MM.1S (cell line): ENCODE measurements around the gene JADE2.

Experiments used
- DNase-seq: peaks from one replicate; pipeline ENCODE4 v3.0.0-alpha.2; 2015
- H2AFZ ChIP-seq: fragments of 300-600 bp; sonication (generic); 2 replicates; pipeline ENCODE4 v1.6.0; 2016; ENCODE audit warnings: antibody characterized with exemption, low read length
- H3F3A ChIP-seq: fragments of 300-600 bp; sonication (generic); 2 replicates; pipeline ENCODE4 v1.6.1; 2016; ENCODE audit warnings: mild to moderate bottlenecking, antibody characterized with exemption, low read length, moderate library complexity, mixed read lengths; ENCODE audit not compliant: insufficient read depth
- H3K27ac ChIP-seq: fragments of 300-600 bp; sonication (generic); 2 replicates; pipeline ENCODE4 v1.5.1; 2016; ENCODE audit warnings: mild to moderate bottlenecking, low read length
- H3K27me3 ChIP-seq: fragments of 300-600 bp; sonication (generic); replicated peaks from 2 replicates; pipeline ENCODE4 v1.6.0; 2016; ENCODE audit warnings: low read length; ENCODE audit not compliant: insufficient read depth
- H3K36me3 ChIP-seq: fragments of 300-600 bp; sonication (generic); replicated peaks from 2 replicates; pipeline ENCODE4 v1.6.1; 2016; ENCODE audit warnings: mild to moderate bottlenecking, low read length, mixed read lengths; ENCODE audit not compliant: insufficient read depth
- H3K4me1 ChIP-seq: fragments of 300-600 bp; sonication (generic); 2 replicates; pipeline ENCODE4 v1.6.1; 2016; ENCODE audit warnings: low read length, mixed read lengths
- H3K4me2 ChIP-seq: fragments of 300-600 bp; sonication (generic); 2 replicates; pipeline ENCODE4 v1.6.0; 2016; ENCODE audit warnings: low read depth, low read length
- H3K4me3 ChIP-seq: fragments of 300-600 bp; sonication (generic); 2 replicates; pipeline ENCODE4 v1.5.1; 2016; ENCODE audit warnings: low read length, mixed read lengths
- H3K79me2 ChIP-seq: fragments of 300-600 bp; sonication (generic); 2 replicates; pipeline ENCODE4 v1.6.1; 2016; ENCODE audit warnings: mixed run types, low read length, mixed read lengths
- H3K9ac ChIP-seq: fragments of 300-600 bp; sonication (generic); 2 replicates; pipeline ENCODE4 v1.6.1; 2016; ENCODE audit warnings: low read length, mixed read lengths
- H3K9me2 ChIP-seq: fragments of 300-600 bp; sonication (generic); replicated peaks from 2 replicates; pipeline ENCODE4 v1.6.1; 2016; ENCODE audit warnings: mild to moderate bottlenecking, low read length, mixed read lengths; ENCODE audit not compliant: insufficient read depth
- H3K9me3 ChIP-seq: fragments of 300-600 bp; sonication (generic); replicated peaks from 2 replicates; pipeline ENCODE4 v1.6.1; 2016; ENCODE audit warnings: mild to moderate bottlenecking, low read length, mixed read lengths; ENCODE audit not compliant: insufficient read depth
- H4K20me1 ChIP-seq: fragments of 300-600 bp; sonication (generic); 2 replicates; pipeline ENCODE4 v1.6.1; 2016; ENCODE audit warnings: mild to moderate bottlenecking, low read length, moderate library complexity, mixed read lengths; ENCODE audit not compliant: insufficient read depth
- CTCF ChIP-seq: fragments of 300-600 bp; sonication (generic); IDR thresholded peaks from 2 replicates; pipeline ENCODE4 v1.5.1; 2016; ENCODE audit warnings: antibody characterized with exemption, low read length, mixed read lengths
- EZH2 ChIP-seq: fragments of 300-600 bp; sonication (generic); optimal IDR thresholded peaks from 2 replicates; pipeline ENCODE3; 2017; ENCODE audit warnings: low read depth, mild to moderate bottlenecking, antibody characterized with exemption, low read length, mixed read lengths
- EZH2phosphoT487 ChIP-seq: fragments of 300-600 bp; sonication (generic); IDR thresholded peaks from 2 replicates; pipeline ENCODE4 v1.6.1; 2018; ENCODE audit warnings: antibody characterized with exemption, low read length

The JADE2 gene

GRCh38 chr5:134608555-134608954 lies 83.1 kb downstream of the JADE2 start:
- no peaks in the 10 kb centered on the region for H4K20me1 ChIP-seq
- no peaks in the 10 kb centered on the region for H3K9me3 ChIP-seq
- DNase-seq, result peak; percentile 26
- TF ChIP-seq EZH2 (no peak), CTCF (no peak), EZH2phosphoT487 (no peak)
- no peak overlapping the region for H3K9ac ChIP-seq
- no peak overlapping the region for H3K4me3 ChIP-seq
- peaks cover 11% of the 10 kb centered on the region for H3K79me2 ChIP-seq
- peaks cover 8% of the 10 kb centered on the region; the same call in 1 of the 2 replicates for H3F3A ChIP-seq
- H3K36me3 ChIP-seq, result peaks cover 13% of the 10 kb centered on the region
- H3K27me3 ChIP-seq, result no peaks in the 10 kb centered on the region
- H3K27ac ChIP-seq, result no peak overlapping the region
- H3K9me2 ChIP-seq, result no peaks in the 10 kb centered on the region
- no peak overlapping the region for H2AFZ ChIP-seq
- H3K4me1 ChIP-seq, result peaks cover 26% of the 10 kb centered on the region
- no peak overlapping the region for H3K4me2 ChIP-seq

GRCh38 chr5:134609232-134609851 lies 83.9 kb downstream of the JADE2 start:
- Histone ChIP-seq H3K36me3 (peaks cover 6% of the 10 kb centered on the region), H3K4me3 (no peak overlapping the region)
- TF ChIP-seq EZH2 (no peak), EZH2phosphoT487 (no peak), CTCF (no peak)

GRCh38 chr5:134610725-134611124 lies 85.3 kb downstream of the JADE2 start:
- no peaks in the 10 kb centered on the region for H3K27me3 ChIP-seq
- no peaks in the 10 kb centered on the region for H3K9me2 ChIP-seq
- H3K4me3 ChIP-seq, result no peak overlapping the region
- H3F3A ChIP-seq, result 0 out of 2 replicates have a peak, but pooled peaks cover 3% of the 10 kb centered on the region
- peaks cover 3% of the 10 kb centered on the region; the same call in 1 of the 2 replicates for H3K36me3 ChIP-seq
- DNase-seq, result no peak
- no peak overlapping the region for H3K27ac ChIP-seq
- H3K9ac ChIP-seq, result no peak overlapping the region
- no peaks in the 10 kb centered on the region for H3K79me2 ChIP-seq
- no peaks in the 10 kb centered on the region for H4K20me1 ChIP-seq
- no peak overlapping the region for H2AFZ ChIP-seq
- peaks cover 12% of the 10 kb centered on the region for H3K4me1 ChIP-seq
- H3K9me3 ChIP-seq, result no peaks in the 10 kb centered on the region
- H3K4me2 ChIP-seq, result no peak overlapping the region
- no peak for TF ChIP-seq CTCF
- no peak for TF ChIP-seq EZH2phosphoT487
- TF ChIP-seq EZH2, result no peak

More at GRCh38 chr5:134609232-134609851, 83.9 kb downstream of the JADE2 start:
- H3K79me2 ChIP-seq, result peaks cover 4% of the 10 kb centered on the region
- peaks cover 8% of the 10 kb centered on the region; the same call in 1 of the 2 replicates for H3F3A ChIP-seq
- no peaks in the 10 kb centered on the region for H3K9me2 ChIP-seq
- H3K9ac ChIP-seq, result no peak overlapping the region
- no peak for DNase-seq
- H3K4me2 ChIP-seq, result no peak overlapping the region
- no peak overlapping the region for H3K27ac ChIP-seq
- no peak overlapping the region for H2AFZ ChIP-seq
- no peaks in the 10 kb centered on the region for H4K20me1 ChIP-seq
- H3K27me3 ChIP-seq, result no peaks in the 10 kb centered on the region
- H3K9me3 ChIP-seq, result no peaks in the 10 kb centered on the region
- peaks cover 26% of the 10 kb centered on the region for H3K4me1 ChIP-seq
